ENCODE measurements around the gene SIGMAR1. TPM values are rescaled to one million over a fixed set of nuclear protein-coding genes. Genes with fewer than 3 reads are reported as not detected.
"Not testable (repeated sequence)": the region's sequence is repeated elsewhere in the genome, so short reads cannot be mapped to it uniquely, and the experiment has no call there.

The SIGMAR1 gene
- total RNA-seq, 4 donors from 2014 or later, result 73.4 to 90.3 (median 83.9) TPM

- 14% methylated on average over 16 of the region's 43 CpGs for WGBS
- TF ChIP-seq EP300 (IDR thresholded peaks at IDR 0.05), result no peak
- peak; percentile 70 to 76 for TF ChIP-seq POLR2AphosphoS5 (IDR thresholded peaks at IDR 0.05)
- no peak for TF ChIP-seq POLR2A (IDR thresholded peaks at IDR 0.05; ENCODE audit: low read depth)
- peak; percentile 32 to 46 (median 39) for TF ChIP-seq CTCF (IDR thresholded peaks at IDR 0.05)
- H3K36me3 ChIP-seq, result peaks cover 10 to 20% (median 16%) of the 10 kb centered on the region in 4 donors
- H3K9me3 ChIP-seq, result no peaks in the 10 kb centered on the region
- H3K4me1 ChIP-seq, result peaks cover 29 to 41% (median 37%) of the 10 kb centered on the region in 4 donors
- intact Hi-C loops (cut with DNase I), result no loop called here
- H3K27ac ChIP-seq (replicated peaks in 1 of 4), result peak within 1 kb of the TSS; percentile 86 to 90 (median 88)
- peak within 1 kb of the TSS; percentile 64 to 94 (median 74) for H3K4me3 ChIP-seq
- no peaks in the 10 kb centered on the region for H3K27me3 ChIP-seq
- peak; percentile 99 for DNase-seq (ENCODE audit: extremely low spot score)
Measured at GRCh38 chr9:34646211-34647083, 8.9 kb upstream of the SIGMAR1 start, which contains the start of gene GALT. Gene GALT (plus strand): TSS chr9:34646675. CDS start chr9:34646705, 30 bp downstream.

GRCh38 chr9:34644766-34645314 is 7.3 kb upstream of the SIGMAR1 start:
- no peak overlapping the region for H3K27ac ChIP-seq (replicated peaks in 1 of 4)
- no peak for TF ChIP-seq POLR2AphosphoS5 (IDR thresholded peaks at IDR 0.05)
- TF ChIP-seq CTCF (IDR thresholded peaks at IDR 0.05), result no peak
- no peak for TF ChIP-seq EP300 (IDR thresholded peaks at IDR 0.05)
- TF ChIP-seq POLR2A (IDR thresholded peaks at IDR 0.05; ENCODE audit: low read depth), result no peak
- peaks cover 9 to 18% (median 14%) of the 10 kb centered on the region in 4 donors for H3K36me3 ChIP-seq
- no peaks in the 10 kb centered on the region for H3K27me3 ChIP-seq
- intact Hi-C loops (cut with DNase I), result no loop called here
- H3K4me3 ChIP-seq, result no peak overlapping the region
- H3K4me1 ChIP-seq, result peaks cover 22 to 29% (median 27%) of the 10 kb centered on the region in 4 donors
- no peaks in the 10 kb centered on the region for H3K9me3 ChIP-seq
- DNase-seq (ENCODE audit: extremely low spot score), result no peak

GRCh38 chr9:34642679-34643078 is 5.1 kb upstream of the SIGMAR1 start:
- Histone ChIP-seq H3K9me3 (peaks cover 0 to 3% (median 0%) of the 10 kb centered on the region in 4 donors), H3K27ac (replicated peaks in 1 of 4) (no peak overlapping the region), H3K36me3 (no peaks in the 10 kb centered on the region), H3K4me3 (no peak overlapping the region), H3K4me1 (peaks cover 22 to 27% (median 25%) of the 10 kb centered on the region in 4 donors), H3K27me3 (peaks cover 0 to 4% (median 0%) of the 10 kb centered on the region in 4 donors)
- WGBS, result 89% methylated on average over 1 of the region's 1 CpG
- TF ChIP-seq EP300 (IDR thresholded peaks at IDR 0.05) (no peak), POLR2A (IDR thresholded peaks at IDR 0.05; ENCODE audit: low read depth) (no peak), CTCF (IDR thresholded peaks at IDR 0.05) (no peak), POLR2AphosphoS5 (IDR thresholded peaks at IDR 0.05) (no peak)
- intact Hi-C loops (cut with DNase I), result no loop called here
- DNase-seq (ENCODE audit: extremely low spot score), result no peak

- H3K36me3 ChIP-seq, result peaks cover 0 to 14% (median 12%) of the 10 kb centered on the region in 4 donors
- peaks cover 23 to 32% (median 29%) of the 10 kb centered on the region in 4 donors for H3K4me1 ChIP-seq
- DNase-seq (ENCODE audit: extremely low spot score); H3K27ac ChIP-seq (replicated peaks in 1 of 4); H3K9me3 ChIP-seq; H3K27me3 ChIP-seq; intact Hi-C loops (cut with DNase I); H3K4me3 ChIP-seq: not testable (repeated sequence)
- 87% methylated on average over 8 of the region's 8 CpGs for WGBS
Measured at GRCh38 chr9:34639322-34639721, 1.7 kb upstream of the SIGMAR1 start.

GRCh38 chr9:34638138-34638445 is 505 bp upstream of the SIGMAR1 start:
- Histone ChIP-seq H3K36me3 (peaks cover 0 to 14% (median 12%) of the 10 kb centered on the region in 4 donors), H3K4me3 (peak overlapping the region; percentile 69 to 92 (median 75)), H3K4me1 (peaks cover 23 to 36% (median 34%) of the 10 kb centered on the region in 4 donors), H3K27me3 (peaks cover 0 to 4% (median 0%) of the 10 kb centered on the region in 4 donors), H3K27ac (replicated peaks in 1 of 4) (peak overlapping the region; percentile 81 to 89 (median 84)), H3K9me3 (peaks cover 0 to 3% (median 0%) of the 10 kb centered on the region in 4 donors)
- TF ChIP-seq EP300 (IDR thresholded peaks at IDR 0.05) (no peak), POLR2AphosphoS5 (IDR thresholded peaks at IDR 0.05) (no peak), POLR2A (IDR thresholded peaks at IDR 0.05; ENCODE audit: low read depth) (no peak), CTCF (IDR thresholded peaks at IDR 0.05) (no peak)
- WGBS, result 22% methylated on average over 7 of the region's 7 CpGs
- no peak for DNase-seq (ENCODE audit: extremely low spot score)
- intact Hi-C loops (cut with DNase I), result no loop called here
